RCC 7860 (cell line): ENCODE results near the gene OSM.

Experiments used
- DNase-seq: peaks from one replicate; pipeline ENCODE4 v3.0.0-alpha.2; 2015; ENCODE audit warnings: low spot score
- FAIRE-seq: peaks from 2 replicates; lab custom pipeline; 2012; peaks lifted over from hg19 to GRCh38; lab: Jason Lieb, UNC

Gene OSM

GRCh38 chr22:30212996-30213441, 53.6 kb downstream of the OSM start:
- DNase-seq (peak; percentile 86), FAIRE-seq (no peak)
